WTC11 (cell line): ENCODE results near the gene LMOD1. TPM values are rescaled to one million over a fixed set of nuclear protein-coding genes. Genes with fewer than 3 reads are reported as not detected.

Experiments
- ATAC-seq: fragments of 200-7000 bp; cut with Tn5 transposase; 2 replicates; pipeline ENCODE4 v1.10.0; 2021; ENCODE audit warnings: mild to moderate bottlenecking, moderate library complexity
- CTCF ChIA-PET: fragments of 300-600 bp; sonication (Branson Sonifier 250); formaldehyde crosslinking; loops from one replicate; lab custom pipeline; 2021; ENCODE audit warnings: antibody characterized with exemption; lab: Charles Lee
- POLR2A ChIA-PET: fragments of 350-600 bp; sonication (Branson Sonifier 250); formaldehyde crosslinking; loops from one replicate; lab custom pipeline; 2021; ENCODE audit warnings: antibody characterized with exemption; lab: Charles Lee
- DNase-seq: peaks from one replicate; pipeline ENCODE4 v3.0.0; 2021; ENCODE audit warnings: low spot score
- H3K27ac Mint-ChIP-seq: 2 replicates; pipeline ENCODE4 v1.8.0; 2021; ENCODE audit warnings: mixed read lengths
- H3K27me3 Mint-ChIP-seq: 2 replicates; pipeline ENCODE4 v1.8.0; 2021; ENCODE audit warnings: low read depth, mild to moderate bottlenecking, moderate library complexity, mixed read lengths
- H3K36me3 Mint-ChIP-seq: 2 replicates; pipeline ENCODE4 v1.8.0; 2021; ENCODE audit warnings: mixed read lengths
- H3K4me1 Mint-ChIP-seq: 2 replicates; pipeline ENCODE4 v1.8.0; 2022; ENCODE audit warnings: mixed read lengths
- H3K4me3 Mint-ChIP-seq: 2 replicates; pipeline ENCODE4 v1.8.0; 2021; ENCODE audit warnings: mild to moderate bottlenecking, moderate library complexity, mixed read lengths
- H3K9me3 Mint-ChIP-seq: 2 replicates; pipeline ENCODE4 v1.8.0; 2021; ENCODE audit warnings: mixed read lengths
- ATF1 ChIP-seq: sonication (generic); formaldehyde crosslinking; IDR thresholded peaks from 2 replicates; pipeline ENCODE4 v1.8.1; 2023; ENCODE audit warnings: mild to moderate bottlenecking, moderate library complexity, missing genetic modification reagents
- EMX1 ChIP-seq: fragments of 250-450 bp; sonication (Bioruptor Pico); IDR thresholded peaks from 2 replicates; pipeline ENCODE4 v1.8.0; 2021; ENCODE audit warnings: mild to moderate bottlenecking
- ESRRA ChIP-seq: sonication (generic); formaldehyde crosslinking; IDR thresholded peaks from 2 replicates; pipeline ENCODE4 v1.8.1; 2022; ENCODE audit warnings: mild to moderate bottlenecking, missing genetic modification reagents, borderline replicate concordance
- ETV6 ChIP-seq: sonication (generic); formaldehyde crosslinking; IDR thresholded peaks from 2 replicates; pipeline ENCODE4 v1.8.1; 2022; ENCODE audit warnings: mild to moderate bottlenecking, missing genetic modification reagents
- MXD4 ChIP-seq: fragments of 250-450 bp; sonication (Bioruptor Pico); IDR thresholded peaks from 2 replicates; pipeline ENCODE4 v1.8.0; 2021; ENCODE audit warnings: mild to moderate bottlenecking, moderate library complexity, borderline replicate concordance
- NFATC4 ChIP-seq: fragments of 250-450 bp; sonication (Bioruptor Pico); IDR thresholded peaks from 2 replicates; pipeline ENCODE4 v1.9.0; 2021; ENCODE audit warnings: mild to moderate bottlenecking
- OVOL2 ChIP-seq: fragments of 250-450 bp; sonication (Bioruptor Pico); IDR thresholded peaks from 2 replicates; pipeline ENCODE4 v1.9.0; 2021; ENCODE audit warnings: mild to moderate bottlenecking, borderline replicate concordance
- SMAD4 ChIP-seq: sonication (generic); formaldehyde crosslinking; IDR thresholded peaks from 2 replicates; pipeline ENCODE4 v1.8.0; 2022; ENCODE audit warnings: mild to moderate bottlenecking, missing genetic modification reagents
- SP1 ChIP-seq: sonication (generic); formaldehyde crosslinking; conservative IDR thresholded peaks from 2 replicates; pipeline ENCODE4 v1.8.1; 2022; ENCODE audit warnings: missing genetic modification reagents
- ZNF121 ChIP-seq: sonication (generic); formaldehyde crosslinking; IDR thresholded peaks from 2 replicates; pipeline ENCODE4 v1.8.0; 2023; ENCODE audit warnings: missing genetic modification reagents
- ZNF263 ChIP-seq: sonication (generic); formaldehyde crosslinking; IDR thresholded peaks from 2 replicates; pipeline ENCODE4 v1.8.1; 2022; ENCODE audit warnings: low read depth, mild to moderate bottlenecking, moderate library complexity, missing genetic modification reagents
- ZNF416 ChIP-seq: fragments of 250-450 bp; sonication (Bioruptor Pico); IDR thresholded peaks from 2 replicates; pipeline ENCODE4 v1.9.0; 2021; ENCODE audit warnings: mild to moderate bottlenecking, inconsistent platforms
- total RNA-seq: library from RNA; stranded (reverse); gene quantifications from 3 replicates; pipeline ENCODE4 v1.2.3, GENCODE V29; 2021
- TF ChIP-seq, protein P1 (sequence below): fragments of 200-600 bp; IDR thresholded peaks from 2 replicates; pipeline ENCODE4 v1.8.0; 2022; ENCODE audit warnings: antibody characterized with exemption
- TF ChIP-seq, protein P2 (sequence below): sonication (generic); formaldehyde crosslinking; IDR thresholded peaks from 2 replicates; pipeline ENCODE4 v1.8.1; 2023; ENCODE audit warnings: mild to moderate bottlenecking, moderate library complexity, missing genetic modification reagents
- TF ChIP-seq, protein P3 (sequence below): fragments of 250-450 bp; sonication (Bioruptor Pico); conservative IDR thresholded peaks from 2 replicates; pipeline ENCODE4 v1.9.0; 2021; ENCODE audit warnings: mild to moderate bottlenecking
- TF ChIP-seq, protein P4 (sequence below): sonication (generic); formaldehyde crosslinking; IDR thresholded peaks from 2 replicates; pipeline ENCODE4 v1.8.1; 2022; ENCODE audit warnings: mild to moderate bottlenecking, missing genetic modification reagents, moderate library complexity, borderline replicate concordance
- TF ChIP-seq, protein P5 (sequence below): sonication (generic); formaldehyde crosslinking; IDR thresholded peaks from 2 replicates; pipeline ENCODE4 v1.8.0; 2022; ENCODE audit warnings: mild to moderate bottlenecking, missing genetic modification reagents
- TF ChIP-seq, protein P6 (sequence below): sonication (generic); formaldehyde crosslinking; IDR thresholded peaks from 2 replicates; pipeline ENCODE4 v1.8.0; 2022; ENCODE audit warnings: mild to moderate bottlenecking, missing genetic modification reagents

The LMOD1 gene
- total RNA-seq, 1 experiment from 2014 or later, result 1.5 TPM

DNA sequence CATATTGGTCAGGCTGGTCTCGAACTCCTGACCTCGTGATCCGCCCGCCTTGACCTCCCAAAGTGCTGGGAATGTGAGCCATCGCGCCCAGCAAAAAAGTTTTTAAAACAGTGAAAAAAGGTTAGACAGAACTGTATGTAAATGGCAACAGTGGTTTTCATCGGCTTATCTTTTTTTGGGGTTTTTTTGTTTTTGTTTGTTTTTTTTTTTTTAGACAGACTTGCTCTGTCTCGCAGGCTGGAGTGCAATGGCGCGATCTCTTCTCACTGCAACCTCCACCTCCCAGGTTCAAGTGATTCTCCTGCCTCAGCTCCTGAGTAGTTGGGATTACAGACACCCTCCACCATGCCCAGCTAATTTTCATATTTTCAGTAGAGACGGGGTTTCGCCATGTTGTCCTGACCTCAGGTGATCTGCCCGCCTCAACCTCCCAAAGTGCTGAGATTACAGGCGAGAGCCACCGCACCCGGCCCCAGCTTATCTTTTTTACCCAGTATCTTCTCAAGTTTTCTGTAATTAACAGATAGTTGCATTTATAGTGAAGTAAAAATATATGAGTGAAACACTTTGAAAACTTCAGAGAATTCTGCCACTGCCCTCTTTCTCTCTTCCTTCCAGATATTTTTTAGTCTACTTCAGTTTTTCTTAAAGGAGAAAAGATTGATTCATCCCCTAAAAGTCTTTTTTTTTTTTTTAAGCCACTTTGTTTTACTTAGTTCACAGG, 22.0 kb upstream of the LMOD1 start:
- Mint-ChIP-seq H3K27me3 (no peaks in the 10 kb centered on the region), H3K9me3 (no peaks in the 10 kb centered on the region), H3K27ac (no peak overlapping the region), H3K36me3 (peaks cover 64% of the 10 kb centered on the region), H3K4me3 (no peak overlapping the region), H3K4me1 (no peaks in the 10 kb centered on the region)
- TF ChIP-seq ZNF263 (no peak), ZNF416 (CRISPR knock-in tag) (no peak), ETV6 (no peak), SMAD4 (CRISPR knock-in tag) (no peak), OVOL2 (no peak), NFATC4 (CRISPR knock-in tag) (no peak), ESRRA (CRISPR knock-in tag) (no peak), EMX1 (CRISPR knock-in tag) (no peak), SP1 (no peak), ZNF121 (CRISPR knock-in tag) (no peak), ATF1 (CRISPR knock-in tag) (no peak), MXD4 (CRISPR knock-in tag) (no peak)
- TF ChIP-seq, protein P1, sequence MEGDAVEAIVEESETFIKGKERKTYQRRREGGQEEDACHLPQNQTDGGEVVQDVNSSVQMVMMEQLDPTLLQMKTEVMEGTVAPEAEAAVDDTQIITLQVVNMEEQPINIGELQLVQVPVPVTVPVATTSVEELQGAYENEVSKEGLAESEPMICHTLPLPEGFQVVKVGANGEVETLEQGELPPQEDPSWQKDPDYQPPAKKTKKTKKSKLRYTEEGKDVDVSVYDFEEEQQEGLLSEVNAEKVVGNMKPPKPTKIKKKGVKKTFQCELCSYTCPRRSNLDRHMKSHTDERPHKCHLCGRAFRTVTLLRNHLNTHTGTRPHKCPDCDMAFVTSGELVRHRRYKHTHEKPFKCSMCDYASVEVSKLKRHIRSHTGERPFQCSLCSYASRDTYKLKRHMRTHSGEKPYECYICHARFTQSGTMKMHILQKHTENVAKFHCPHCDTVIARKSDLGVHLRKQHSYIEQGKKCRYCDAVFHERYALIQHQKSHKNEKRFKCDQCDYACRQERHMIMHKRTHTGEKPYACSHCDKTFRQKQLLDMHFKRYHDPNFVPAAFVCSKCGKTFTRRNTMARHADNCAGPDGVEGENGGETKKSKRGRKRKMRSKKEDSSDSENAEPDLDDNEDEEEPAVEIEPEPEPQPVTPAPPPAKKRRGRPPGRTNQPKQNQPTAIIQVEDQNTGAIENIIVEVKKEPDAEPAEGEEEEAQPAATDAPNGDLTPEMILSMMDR, result no peak
- TF ChIP-seq, protein P2, sequence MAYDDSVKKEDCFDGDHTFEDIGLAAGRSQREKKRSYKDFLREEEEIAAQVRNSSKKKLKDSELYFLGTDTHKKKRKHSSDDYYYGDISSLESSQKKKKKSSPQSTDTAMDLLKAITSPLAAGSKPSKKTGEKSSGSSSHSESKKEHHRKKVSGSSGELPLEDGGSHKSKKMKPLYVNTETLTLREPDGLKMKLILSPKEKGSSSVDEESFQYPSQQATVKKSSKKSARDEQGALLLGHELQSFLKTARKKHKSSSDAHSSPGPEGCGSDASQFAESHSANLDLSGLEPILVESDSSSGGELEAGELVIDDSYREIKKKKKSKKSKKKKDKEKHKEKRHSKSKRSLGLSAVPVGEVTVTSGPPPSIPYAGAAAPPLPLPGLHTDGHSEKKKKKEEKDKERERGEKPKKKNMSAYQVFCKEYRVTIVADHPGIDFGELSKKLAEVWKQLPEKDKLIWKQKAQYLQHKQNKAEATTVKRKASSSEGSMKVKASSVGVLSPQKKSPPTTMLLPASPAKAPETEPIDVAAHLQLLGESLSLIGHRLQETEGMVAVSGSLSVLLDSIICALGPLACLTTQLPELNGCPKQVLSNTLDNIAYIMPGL (CRISPR knock-in tag), result no peak
- TF ChIP-seq, protein P3, sequence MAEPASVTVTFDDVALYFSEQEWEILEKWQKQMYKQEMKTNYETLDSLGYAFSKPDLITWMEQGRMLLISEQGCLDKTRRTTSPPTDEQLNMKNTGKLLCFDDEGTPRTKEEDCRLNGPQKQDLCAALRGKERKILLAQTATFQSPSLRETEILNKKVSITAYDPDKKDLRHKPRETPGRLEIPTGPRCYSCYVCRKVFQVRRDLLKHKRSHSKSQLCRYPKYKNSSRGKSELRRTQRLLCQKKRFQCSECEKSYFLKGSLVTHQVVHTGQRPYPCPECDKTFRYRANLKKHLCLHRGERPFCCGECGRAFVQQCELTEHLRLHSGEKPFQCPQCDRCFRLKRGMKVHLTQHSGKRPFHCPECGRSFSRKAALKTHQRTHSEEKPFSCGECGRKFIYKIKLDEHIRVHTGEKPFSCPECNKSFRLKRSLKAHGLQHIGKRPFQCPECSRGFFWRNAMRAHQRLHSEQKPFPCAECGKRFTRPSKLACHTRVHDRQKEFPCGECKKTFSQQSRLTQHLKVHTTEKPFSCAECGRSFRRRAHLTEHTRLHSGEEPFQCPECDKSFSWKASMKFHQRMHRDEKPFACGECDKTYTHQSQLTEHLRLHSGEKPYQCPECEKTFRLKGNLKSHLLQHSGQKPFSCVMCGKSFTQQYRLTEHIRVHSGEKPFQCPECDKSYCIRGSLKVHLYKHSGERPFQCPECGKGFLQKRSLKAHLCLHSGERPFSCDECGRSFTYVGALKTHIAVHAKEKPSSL (CRISPR knock-in tag), result no peak
- TF ChIP-seq, protein P4, sequence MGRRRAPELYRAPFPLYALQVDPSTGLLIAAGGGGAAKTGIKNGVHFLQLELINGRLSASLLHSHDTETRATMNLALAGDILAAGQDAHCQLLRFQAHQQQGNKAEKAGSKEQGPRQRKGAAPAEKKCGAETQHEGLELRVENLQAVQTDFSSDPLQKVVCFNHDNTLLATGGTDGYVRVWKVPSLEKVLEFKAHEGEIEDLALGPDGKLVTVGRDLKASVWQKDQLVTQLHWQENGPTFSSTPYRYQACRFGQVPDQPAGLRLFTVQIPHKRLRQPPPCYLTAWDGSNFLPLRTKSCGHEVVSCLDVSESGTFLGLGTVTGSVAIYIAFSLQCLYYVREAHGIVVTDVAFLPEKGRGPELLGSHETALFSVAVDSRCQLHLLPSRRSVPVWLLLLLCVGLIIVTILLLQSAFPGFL (CRISPR knock-in tag), result no peak
- TF ChIP-seq, protein P5, sequence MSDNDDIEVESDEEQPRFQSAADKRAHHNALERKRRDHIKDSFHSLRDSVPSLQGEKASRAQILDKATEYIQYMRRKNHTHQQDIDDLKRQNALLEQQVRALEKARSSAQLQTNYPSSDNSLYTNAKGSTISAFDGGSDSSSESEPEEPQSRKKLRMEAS (CRISPR knock-in tag), result no peak
- TF ChIP-seq, protein P6, sequence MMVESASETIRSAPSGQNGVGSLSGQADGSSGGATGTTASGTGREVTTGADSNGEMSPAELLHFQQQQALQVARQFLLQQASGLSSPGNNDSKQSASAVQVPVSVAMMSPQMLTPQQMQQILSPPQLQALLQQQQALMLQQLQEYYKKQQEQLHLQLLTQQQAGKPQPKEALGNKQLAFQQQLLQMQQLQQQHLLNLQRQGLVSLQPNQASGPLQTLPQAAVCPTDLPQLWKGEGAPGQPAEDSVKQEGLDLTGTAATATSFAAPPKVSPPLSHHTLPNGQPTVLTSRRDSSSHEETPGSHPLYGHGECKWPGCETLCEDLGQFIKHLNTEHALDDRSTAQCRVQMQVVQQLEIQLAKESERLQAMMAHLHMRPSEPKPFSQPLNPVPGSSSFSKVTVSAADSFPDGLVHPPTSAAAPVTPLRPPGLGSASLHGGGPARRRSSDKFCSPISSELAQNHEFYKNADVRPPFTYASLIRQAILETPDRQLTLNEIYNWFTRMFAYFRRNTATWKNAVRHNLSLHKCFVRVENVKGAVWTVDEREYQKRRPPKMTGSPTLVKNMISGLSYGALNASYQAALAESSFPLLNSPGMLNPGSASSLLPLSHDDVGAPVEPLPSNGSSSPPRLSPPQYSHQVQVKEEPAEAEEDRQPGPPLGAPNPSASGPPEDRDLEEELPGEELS (CRISPR knock-in tag), result no peak
- POLR2A ChIA-PET, result no interaction called here
- no peak for DNase-seq
- CTCF ChIA-PET, result interaction anchor here (0.9 to 1.4 kb wide), 3 partner anchors 31 to 139 kb away, joined by 3 to 9 read pairs (median 3); partner anchors contain the start of gene IPO9
- no peak for ATAC-seq
